ENCODE results near the gene CFAP61.

DNA sequence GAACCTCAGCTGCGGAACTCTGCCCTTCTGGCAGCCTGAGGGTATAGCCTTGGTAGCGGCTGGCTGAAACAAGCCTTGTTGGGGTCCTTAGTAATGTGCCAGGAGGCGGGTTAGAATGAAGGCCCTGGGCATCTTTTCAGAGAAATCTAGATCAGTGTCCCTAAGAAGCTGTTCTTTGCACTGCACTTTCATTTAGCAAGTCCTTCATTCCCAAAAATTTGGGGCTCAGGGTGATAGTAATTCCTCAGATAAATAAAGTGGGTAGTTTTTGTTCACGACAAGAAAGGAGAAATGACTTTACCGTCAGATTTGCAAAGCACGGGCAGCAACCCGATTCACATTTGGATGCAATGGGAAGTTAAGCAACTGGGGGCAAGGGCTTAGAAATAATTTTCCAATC, 318.8 kb downstream of the CFAP61 start:
- TF ChIP-seq, protein P1, sequence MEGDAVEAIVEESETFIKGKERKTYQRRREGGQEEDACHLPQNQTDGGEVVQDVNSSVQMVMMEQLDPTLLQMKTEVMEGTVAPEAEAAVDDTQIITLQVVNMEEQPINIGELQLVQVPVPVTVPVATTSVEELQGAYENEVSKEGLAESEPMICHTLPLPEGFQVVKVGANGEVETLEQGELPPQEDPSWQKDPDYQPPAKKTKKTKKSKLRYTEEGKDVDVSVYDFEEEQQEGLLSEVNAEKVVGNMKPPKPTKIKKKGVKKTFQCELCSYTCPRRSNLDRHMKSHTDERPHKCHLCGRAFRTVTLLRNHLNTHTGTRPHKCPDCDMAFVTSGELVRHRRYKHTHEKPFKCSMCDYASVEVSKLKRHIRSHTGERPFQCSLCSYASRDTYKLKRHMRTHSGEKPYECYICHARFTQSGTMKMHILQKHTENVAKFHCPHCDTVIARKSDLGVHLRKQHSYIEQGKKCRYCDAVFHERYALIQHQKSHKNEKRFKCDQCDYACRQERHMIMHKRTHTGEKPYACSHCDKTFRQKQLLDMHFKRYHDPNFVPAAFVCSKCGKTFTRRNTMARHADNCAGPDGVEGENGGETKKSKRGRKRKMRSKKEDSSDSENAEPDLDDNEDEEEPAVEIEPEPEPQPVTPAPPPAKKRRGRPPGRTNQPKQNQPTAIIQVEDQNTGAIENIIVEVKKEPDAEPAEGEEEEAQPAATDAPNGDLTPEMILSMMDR (conservative IDR thresholded peaks at IDR 0.05): no peak
- no peak for TF ChIP-seq ZFX (IDR thresholded peaks at IDR 0.05)

All from C4-2B (cell line).